ENCODE data around the gene CDC6.

DNA sequence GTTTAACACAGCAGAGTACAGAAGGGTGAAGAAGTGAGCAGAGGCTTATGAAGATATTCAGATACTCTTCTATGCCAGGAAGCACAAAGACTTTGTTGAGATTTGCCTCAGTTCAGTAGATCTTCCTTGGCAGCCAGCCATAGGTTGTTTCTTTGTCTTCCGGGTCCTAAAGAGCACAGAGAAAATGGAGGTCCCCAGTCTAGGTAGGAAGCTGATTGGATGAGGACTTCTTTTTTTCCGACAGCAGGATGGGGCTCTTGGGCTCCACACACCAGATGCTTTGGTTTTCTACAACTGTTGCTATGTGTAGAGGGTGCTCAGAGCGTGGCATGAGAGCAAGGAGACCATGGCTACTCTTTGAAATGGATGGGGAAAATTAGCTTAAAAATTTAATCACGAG, 8.3 kb upstream of the CDC6 start:
- TF ChIP-seq, protein P1, sequence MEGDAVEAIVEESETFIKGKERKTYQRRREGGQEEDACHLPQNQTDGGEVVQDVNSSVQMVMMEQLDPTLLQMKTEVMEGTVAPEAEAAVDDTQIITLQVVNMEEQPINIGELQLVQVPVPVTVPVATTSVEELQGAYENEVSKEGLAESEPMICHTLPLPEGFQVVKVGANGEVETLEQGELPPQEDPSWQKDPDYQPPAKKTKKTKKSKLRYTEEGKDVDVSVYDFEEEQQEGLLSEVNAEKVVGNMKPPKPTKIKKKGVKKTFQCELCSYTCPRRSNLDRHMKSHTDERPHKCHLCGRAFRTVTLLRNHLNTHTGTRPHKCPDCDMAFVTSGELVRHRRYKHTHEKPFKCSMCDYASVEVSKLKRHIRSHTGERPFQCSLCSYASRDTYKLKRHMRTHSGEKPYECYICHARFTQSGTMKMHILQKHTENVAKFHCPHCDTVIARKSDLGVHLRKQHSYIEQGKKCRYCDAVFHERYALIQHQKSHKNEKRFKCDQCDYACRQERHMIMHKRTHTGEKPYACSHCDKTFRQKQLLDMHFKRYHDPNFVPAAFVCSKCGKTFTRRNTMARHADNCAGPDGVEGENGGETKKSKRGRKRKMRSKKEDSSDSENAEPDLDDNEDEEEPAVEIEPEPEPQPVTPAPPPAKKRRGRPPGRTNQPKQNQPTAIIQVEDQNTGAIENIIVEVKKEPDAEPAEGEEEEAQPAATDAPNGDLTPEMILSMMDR (IDR thresholded peaks at IDR 0.05 in 4 of 5, conservative IDR thresholded peaks at IDR 0.05 in 1 of 5) = no peak
- TF ChIP-seq POLR2A (IDR thresholded peaks at IDR 0.05) = no peak

All from gastrocnemius medialis (tissue), 4 donors.